GM12878 (cell line): ENCODE measurements around the gene ELF2. TPM values are rescaled to one million over a fixed set of nuclear protein-coding genes. Genes with fewer than 3 reads are reported as not detected.
A peak's percentile ranks its signal among the peaks of the same experiment; 100 is the strongest.

ENCODE experiments used
- ATAC-seq: fragments of 200-7000 bp; cut with Tn5 transposase; 3 replicates; pipeline ENCODE4 v1.9.1; 2020; ENCODE audit warnings: mild to moderate bottlenecking, moderate library complexity
- BruUV-seq: library from RNA; stranded (reverse); fragments of 400-500 nt; replicated peaks from 2 replicates; lab custom pipeline; 2021; lab: Mats Ljungman, UMichigan
- CTCF ChIA-PET: fragments of 300-600 bp; sonication (Branson Sonifier 250); formaldehyde crosslinking; extraction: SDS; loops from one replicate; lab custom pipeline; 2021; ENCODE audit warnings: inconsistent platforms; lab: Yijun Ruan, JAX
- POLR2A ChIA-PET: fragments of 350-600 bp; formaldehyde crosslinking; extraction: SDS; loops from one replicate; lab custom pipeline; 2021; ENCODE audit warnings: inconsistent platforms; lab: Charles Lee
- RAD21 ChIA-PET: fragments of 300-600 bp; sonication (Branson Sonifier 250); formaldehyde crosslinking; loops from one replicate; lab custom pipeline; 2023; ENCODE audit warnings: antibody characterized with exemption; ENCODE audit not compliant: unreplicated experiment; lab: Charles Lee
- SMC1A ChIA-PET: fragments of 300-600 bp; sonication (Branson Sonifier 250); formaldehyde crosslinking; loops from one replicate; lab custom pipeline; 2023; ENCODE audit not compliant: unreplicated experiment, uncharacterized antibody; lab: Charles Lee
- DNase-seq: peaks from one replicate; pipeline ENCODE4 v3.0.0-alpha.2; 2011; ENCODE audit warnings: low read depth, low spot score
- FAIRE-seq: peaks from 3 replicates; lab custom pipeline; 2011; peaks lifted over from hg19 to GRCh38; lab: Jason Lieb, UNC
- H2AFZ ChIP-seq: 2 replicates; pipeline ENCODE4 v1.6.0; 2011; ENCODE audit warnings: low read depth, low read length, control low read depth; ENCODE audit not compliant: control insufficient read depth
- H3K27ac ChIP-seq: 2 replicates; pipeline ENCODE4 v1.5.1; 2011; ENCODE audit warnings: control low read depth; ENCODE audit not compliant: control insufficient read depth, insufficient read depth
- H3K27me3 ChIP-seq, 2 experiments: replicated peaks in 1 of 2; 2 replicates each; pipeline versions ENCODE4 v1.6.0 to v1.6.1; 2011; ENCODE audit warnings: low read length in 1 of 2; ENCODE audit not compliant: control insufficient read depth in 2 of 2, insufficient read depth in 2 of 2
- H3K36me3 ChIP-seq, 2 experiments: 2 replicates each; pipeline ENCODE4 v1.5.1; 2011; ENCODE audit warnings: low read length in 1 of 2; ENCODE audit not compliant: control insufficient read depth in 2 of 2, insufficient read depth in 2 of 2
- H3K4me1 ChIP-seq: 2 replicates; pipeline ENCODE4 v1.6.1; 2011; ENCODE audit warnings: mild to moderate bottlenecking, low read length, moderate library complexity, mixed read lengths; ENCODE audit not compliant: control insufficient read depth, insufficient read depth
- H3K4me2 ChIP-seq: 2 replicates; pipeline ENCODE4 v1.6.0; 2011; ENCODE audit warnings: control low read depth; ENCODE audit not compliant: control insufficient read depth, insufficient read depth
- H3K4me3 ChIP-seq: fragments of 200-600 bp; sonication (generic); 2 replicates; pipeline ENCODE4 v1.5.1; 2016
- H3K79me2 ChIP-seq: 2 replicates; pipeline ENCODE4 v1.6.0; 2011; ENCODE audit warnings: low read length; ENCODE audit not compliant: control insufficient read depth, insufficient read depth
- H3K9ac ChIP-seq: 2 replicates; pipeline ENCODE4 v1.8.0; 2011; ENCODE audit warnings: low read length, control low read depth, mixed read lengths; ENCODE audit not compliant: control insufficient read depth, insufficient read depth
- H3K9me3 ChIP-seq: replicated peaks from 3 replicates; pipeline ENCODE4 v1.5.1; 2011; ENCODE audit warnings: mild to moderate bottlenecking, low read length; ENCODE audit not compliant: control insufficient read depth, insufficient read depth
- H4K20me1 ChIP-seq: 2 replicates; pipeline ENCODE4 v1.6.0; 2011; ENCODE audit not compliant: control insufficient read depth, insufficient read depth
- CTCF ChIP-seq, 3 experiments: IDR thresholded peaks in 2 of 3; conservative IDR thresholded peaks in 1 of 3; 2 replicates each; pipeline ENCODE4 v1.5.1; 2011; ENCODE audit warnings: low read depth in 3 of 3, low read length in 3 of 3, mild to moderate bottlenecking in 3 of 3, control low read depth in 2 of 3, moderate library complexity in 2 of 3, inconsistent platforms in 1 of 3, mixed read lengths in 1 of 3; ENCODE audit not compliant: control insufficient read depth in 2 of 3, insufficient read depth in 1 of 3; ENCODE audit errors: extremely low read depth in 1 of 3
- EED ChIP-seq: sonication (generic); IDR thresholded peaks from 2 replicates; pipeline ENCODE4 v1.6.1; 2016; ENCODE audit warnings: antibody characterized with exemption, low read depth
- HDGF ChIP-seq: fragments of 450-650 bp; IDR thresholded peaks from 2 replicates; pipeline ENCODE4 v1.6.1; 2016; ENCODE audit warnings: antibody characterized with exemption
- PAX8 ChIP-seq: fragments of 450-650 bp; IDR thresholded peaks from 2 replicates; pipeline ENCODE4 v1.6.1; 2017; ENCODE audit warnings: mild to moderate bottlenecking, moderate library complexity
- PBX3 ChIP-seq: IDR thresholded peaks from 2 replicates; pipeline ENCODE4 v1.6.1; 2011; ENCODE audit warnings: mild to moderate bottlenecking, low read depth, low read length, moderate library complexity; ENCODE audit not compliant: insufficient replicate concordance
- PKNOX1 ChIP-seq: fragments of 450-650 bp; IDR thresholded peaks from 2 replicates; pipeline ENCODE4 v1.6.1; 2016; ENCODE audit warnings: mild to moderate bottlenecking
- TCF7 ChIP-seq: IDR thresholded peaks from 2 replicates; pipeline ENCODE4 v1.6.1; 2014; ENCODE audit warnings: antibody characterized with exemption, borderline replicate concordance
- ZNF274 ChIP-seq: IDR thresholded peaks from one replicate; pipeline ENCODE4 v1.8.0; 2011; ENCODE audit not compliant: insufficient read length, insufficient read depth
- WGBS: methylation state at CpG from one replicate; pipeline ENCODE4 v1.1.6; 2016; ENCODE audit warnings: low lambda C conversion rate; ENCODE audit not compliant: insufficient replicate concordance, insufficient coverage; ENCODE audit errors: missing lambda C conversion rate; 5-methylcytosine and 5-hydroxymethylcytosine counted together
- in situ Hi-C: fragments of 300-500 bp; cut with MboI; formaldehyde crosslinking; loops from 9 replicates; pipeline ENCODE4 v1.14.3; 2018; ENCODE audit warnings: mixed read lengths
- intact Hi-C: fragments of 100-400 bp; cut with micrococcal nuclease; formaldehyde crosslinking; loops from one replicate; pipeline ENCODE4 v1.14.2; 2022; ENCODE audit not compliant: unreplicated experiment
- polyA plus RNA-seq, 11 experiments: library from polyadenylated mRNA; depleted of rRNA in 4 of 11; unstranded in 6 of 11; stranded (reverse) in 5 of 11; fragments of >200 nt; fragmentation: Nextera tagmentation in 4 of 11; fragmentation: Illumina TruSeq in 1 of 11; extraction: Ambion mirVana in 4 of 11; extraction: Trizol in 1 of 11; gene quantifications; 1 replicate in 1 of 11; 2 replicates in 10 of 11; pipeline versions ENCODE4 v1.2.1 to v1.2.3, GENCODE V29; 2011 to 2016; ENCODE audit warnings: inconsistent platforms in 2 of 11, missing spikeins in 2 of 11, low read depth in 1 of 11
- total RNA-seq, 4 experiments: library from RNA; depleted of rRNA in 3 of 4; stranded (reverse); fragments of >200 nt in 3 of 4; fragmentation: Illumina TruSeq in 1 of 4; extraction: Trizol in 1 of 4; gene quantifications; 2 replicates each; pipeline versions ENCODE4 v1.2.1 to v1.2.3, GENCODE V29; 2013 to 2021
- TF ChIP-seq, protein P1 (sequence below): fragments of 450-650 bp; IDR thresholded peaks from 2 replicates; pipeline ENCODE4 v1.6.1; 2016; ENCODE audit warnings: mild to moderate bottlenecking

The ELF2 gene
- total and polyA plus RNA-seq, 10 of the 15 experiments (the other 5 are each of a cell fraction or from before 2014, with no cell fraction given), result 10.5 to 30.1 (median 20.5) TPM

GRCh38 chr4:139014371-139015268 is 162.4 kb downstream of the ELF2 start:
- ChIA-PET SMC1A (interaction anchor here (0.6 to 10.2 kb wide), 7 partner anchors 9 to 90 kb away, joined by 3 to 92 read pairs (median 4); no protein-coding TSS in a partner anchor), POLR2A (interaction anchor here (0.7 to 2.1 kb wide), 7 partner anchors 7 to 70 kb away, joined by 3 to 7 read pairs (median 5); no protein-coding TSS in a partner anchor), CTCF (interaction anchor here (0.7 to 9.6 kb wide), 9 partner anchors 8 to 283 kb away, joined by 3 to 147 read pairs (median 4); no protein-coding TSS in a partner anchor), RAD21 (interaction anchor here (1.1 to 2.0 kb wide), 6 partner anchors 15 to 163 kb away, joined by 3 to 15 read pairs (median 4); no protein-coding TSS in a partner anchor)
- in situ Hi-C loops, result no loop called here
- peak overlapping the region; percentile 78 for H3K4me2 ChIP-seq
- H3K27me3 ChIP-seq, result no peaks in the 10 kb centered on the region
- peaks cover 7% of the 10 kb centered on the region; the same call in 1 of the 2 replicates for H3K4me1 ChIP-seq
- peaks cover 36% of the 10 kb centered on the region for H3K79me2 ChIP-seq
- 2% methylated on average over 9 of the region's 9 CpGs for WGBS
- BruUV-seq, result TSS peak; percentile 95
- no peak for TF ChIP-seq CTCF (IDR thresholded peaks at IDR 0.05 in 2 of 3, conservative IDR thresholded peaks at IDR 0.05 in 1 of 3; ENCODE audit: control insufficient read depth in 2 of 3, extremely low read depth in 1 of 3, insufficient read depth in 1 of 3, low read depth in 3 of 3, low read length in 3 of 3)
- TF ChIP-seq ZNF274, result no peak
- TF ChIP-seq, protein P1, sequence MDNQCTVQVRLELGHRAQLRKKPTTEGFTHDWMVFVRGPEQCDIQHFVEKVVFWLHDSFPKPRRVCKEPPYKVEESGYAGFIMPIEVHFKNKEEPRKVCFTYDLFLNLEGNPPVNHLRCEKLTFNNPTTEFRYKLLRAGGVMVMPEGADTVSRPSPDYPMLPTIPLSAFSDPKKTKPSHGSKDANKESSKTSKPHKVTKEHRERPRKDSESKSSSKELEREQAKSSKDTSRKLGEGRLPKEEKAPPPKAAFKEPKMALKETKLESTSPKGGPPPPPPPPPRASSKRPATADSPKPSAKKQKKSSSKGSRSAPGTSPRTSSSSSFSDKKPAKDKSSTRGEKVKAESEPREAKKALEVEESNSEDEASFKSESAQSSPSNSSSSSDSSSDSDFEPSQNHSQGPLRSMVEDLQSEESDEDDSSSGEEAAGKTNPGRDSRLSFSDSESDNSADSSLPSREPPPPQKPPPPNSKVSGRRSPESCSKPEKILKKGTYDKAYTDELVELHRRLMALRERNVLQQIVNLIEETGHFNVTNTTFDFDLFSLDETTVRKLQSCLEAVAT, result peak; percentile 69
- TF ChIP-seq PAX8, result 0 out of 2 replicates have a peak, but pooled peaks have one; percentile 18
- TF ChIP-seq PBX3, result peak; percentile 72
- 0 out of 2 replicates have a peak, but pooled peaks have one; percentile 12 for TF ChIP-seq EED
- TF ChIP-seq TCF7, result no peak
- peak; percentile 94 for TF ChIP-seq PKNOX1
- TF ChIP-seq HDGF, result 0 out of 2 replicates have a peak, but pooled peaks have one; percentile 58
- DNase-seq, result peak; percentile 32
- intact Hi-C loops, result loop anchor here (2.0 to 5.0 kb wide), 4 partner anchors 38 to 443 kb away; no protein-coding TSS in a partner anchor
- H3K27ac ChIP-seq, result peak overlapping the region; percentile 93
- peak overlapping the region; percentile 99 for H2AFZ ChIP-seq
- ATAC-seq, result peak; percentile 34
- FAIRE-seq, result no peak
- H3K4me3 ChIP-seq, result peak overlapping the region; percentile 51
- 0 out of 4 replicates have a peak, but pooled peaks cover 0 to 3% of the 10 kb centered on the region in 2 experiments for H3K36me3 ChIP-seq
- no peaks in the 10 kb centered on the region for H3K9me3 ChIP-seq
- H4K20me1 ChIP-seq, result no peaks in the 10 kb centered on the region; the same call in 1 of the 2 replicates
- H3K9ac ChIP-seq, result peak overlapping the region; percentile 66
